ENCODE data around the gene RFNG. TPM values are rescaled to one million over a fixed set of nuclear protein-coding genes. Genes with fewer than 3 reads are reported as not detected.
A peak's percentile ranks its signal among the peaks of the same experiment; 100 is the strongest.

The RFNG gene
- total RNA-seq, 1 experiment from 2014 or later = 43.0 TPM

DNA sequence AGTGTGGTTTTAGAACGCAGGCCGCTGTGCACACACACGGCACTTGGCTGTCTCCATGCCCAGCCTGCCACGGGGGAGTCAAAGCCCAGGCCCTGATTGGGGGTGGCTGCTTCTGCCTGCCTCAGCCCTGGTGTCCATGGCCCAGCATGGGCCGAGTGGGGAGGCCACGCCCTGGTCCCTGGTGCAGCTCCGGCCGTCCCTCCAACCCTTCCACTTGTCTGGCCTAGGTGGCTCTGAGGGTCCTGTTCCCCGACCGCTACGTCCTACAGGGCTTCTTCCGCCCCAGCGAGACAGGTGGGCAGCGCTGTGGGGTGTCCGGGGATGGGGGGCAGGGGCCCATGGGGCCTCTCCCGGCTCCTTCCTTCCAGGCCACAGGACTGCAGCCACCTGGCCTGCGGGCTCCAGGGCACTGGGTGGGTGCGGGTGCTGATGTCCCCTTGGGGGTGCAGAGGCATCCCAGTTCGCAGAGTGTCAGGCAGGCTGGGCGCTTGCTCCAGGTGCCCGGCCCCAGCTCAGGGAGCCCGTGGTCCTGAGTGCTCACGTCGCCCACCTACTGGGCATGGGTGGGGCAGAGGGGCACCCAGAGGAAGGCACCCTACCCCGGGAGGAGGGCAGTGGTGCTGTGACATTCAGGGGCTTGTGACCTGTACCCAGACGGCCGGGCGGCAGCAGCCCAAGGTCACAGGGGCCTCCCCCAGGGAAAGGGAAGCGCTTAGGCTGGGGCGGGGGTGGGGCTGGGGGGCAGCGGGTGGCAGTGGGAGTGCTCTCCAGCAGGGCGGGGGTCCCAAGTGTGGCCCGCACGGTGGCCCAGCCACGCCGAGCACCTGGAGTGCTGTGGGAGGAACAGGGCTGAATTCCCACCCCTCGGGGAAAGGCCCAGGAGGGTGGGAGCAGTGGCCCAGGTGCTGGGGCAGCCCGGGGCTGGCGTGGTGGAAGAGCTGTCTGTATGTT, 40.8 kb downstream of the RFNG start:
- Histone ChIP-seq H3K4me3 (ENCODE audit: insufficient read depth, low read depth, low read length) (no peak overlapping the region), H3K36me3 (replicated peaks; ENCODE audit: control insufficient read depth, insufficient read depth, low read length) (no peaks in the 10 kb centered on the region), H3K27me3 (ENCODE audit: control insufficient read depth, insufficient read depth, low read length) (no peaks in the 10 kb centered on the region)
- no peak for DNase-seq

DNA sequence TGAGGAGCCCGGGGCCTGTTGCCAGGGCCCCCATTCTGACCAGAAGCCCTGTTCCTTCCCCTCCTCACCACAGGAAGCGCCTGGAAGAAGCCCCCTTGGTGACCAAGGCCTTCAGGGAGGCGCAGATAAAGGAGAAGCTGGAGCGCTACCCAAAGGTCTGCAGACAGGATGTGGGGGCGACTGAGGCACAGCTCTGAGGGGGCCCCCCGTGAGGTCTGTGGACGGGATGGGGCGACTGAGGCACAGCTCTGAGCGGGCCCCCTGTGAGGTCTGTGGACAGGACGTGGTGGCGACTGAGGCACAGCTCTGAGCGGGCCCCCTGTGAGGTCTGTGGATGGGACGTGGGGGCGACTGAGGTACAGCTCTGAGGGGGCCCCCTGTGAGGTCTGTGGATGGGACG, 42.2 kb downstream of the RFNG start:
- DNase-seq = no peak
- no peaks in the 10 kb centered on the region for H3K36me3 ChIP-seq (replicated peaks; ENCODE audit: control insufficient read depth, insufficient read depth, low read length)
- H3K4me3 ChIP-seq (ENCODE audit: insufficient read depth, low read depth, low read length) = no peak overlapping the region
- H3K27me3 ChIP-seq (ENCODE audit: control insufficient read depth, insufficient read depth, low read length) = no peaks in the 10 kb centered on the region

DNA sequence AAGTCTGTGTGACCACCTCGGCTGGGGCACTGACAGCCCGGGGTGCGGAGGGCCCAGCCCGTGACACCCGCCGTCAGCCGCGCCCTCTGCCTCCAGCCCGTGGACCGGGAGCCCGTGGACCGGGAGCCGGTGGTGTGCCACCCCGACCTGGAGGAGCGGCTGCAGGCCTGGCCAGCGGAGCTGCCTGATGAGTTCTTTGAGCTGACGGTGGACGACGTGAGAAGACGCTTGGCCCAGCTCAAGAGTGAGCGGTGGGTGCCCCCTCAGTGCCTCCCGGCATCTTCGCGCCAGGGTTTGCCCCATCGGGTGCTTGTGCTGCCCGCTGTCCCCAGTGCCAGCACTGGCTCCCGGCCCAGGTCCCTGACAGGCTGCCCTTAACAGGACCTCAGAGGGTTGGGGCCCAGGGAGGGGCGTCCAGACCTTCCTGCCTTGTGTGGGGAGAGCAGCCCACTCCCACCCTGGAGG, 42.6 kb downstream of the RFNG start:
- H3K4me3 ChIP-seq (ENCODE audit: insufficient read depth, low read depth, low read length) = no peak overlapping the region
- no peaks in the 10 kb centered on the region for H3K27me3 ChIP-seq (ENCODE audit: control insufficient read depth, insufficient read depth, low read length)
- DNase-seq = no peak
- no peaks in the 10 kb centered on the region for H3K36me3 ChIP-seq (replicated peaks; ENCODE audit: control insufficient read depth, insufficient read depth, low read length)

DNA sequence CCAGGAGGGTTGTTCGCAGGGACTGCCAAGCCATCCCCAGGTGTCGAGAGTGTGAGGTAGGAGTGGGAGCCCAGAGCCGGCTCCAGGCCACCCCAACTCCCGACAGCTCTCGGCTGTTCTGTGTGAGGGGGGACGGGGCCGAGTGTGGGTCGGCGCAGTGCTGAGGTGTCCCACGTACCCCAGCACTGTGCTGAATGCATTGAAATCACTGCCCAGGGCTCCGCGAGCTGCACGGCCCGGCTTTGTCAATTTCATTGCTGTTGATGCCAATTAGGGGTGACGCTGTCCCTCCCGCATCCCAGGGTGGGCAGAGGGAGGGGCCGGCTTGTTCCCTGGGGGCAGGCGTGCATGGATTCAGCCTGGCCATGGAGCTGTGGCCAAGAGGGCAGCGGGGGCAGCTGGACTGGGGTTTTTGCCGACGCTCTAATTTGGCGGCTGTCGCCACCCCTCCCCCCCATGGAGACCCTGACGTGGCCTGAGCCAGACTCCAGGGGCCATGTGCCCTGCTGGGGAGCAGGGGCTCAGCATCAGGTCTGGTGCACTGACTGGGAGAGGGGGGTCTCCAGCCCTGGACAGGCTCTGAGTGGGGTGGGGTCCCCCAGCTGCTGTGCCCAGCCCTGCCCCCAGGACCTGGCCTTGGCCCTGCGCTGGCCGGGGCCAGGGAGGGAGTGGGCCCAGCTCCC, 43.2 kb downstream of the RFNG start:
- Histone ChIP-seq H3K36me3 (replicated peaks; ENCODE audit: control insufficient read depth, insufficient read depth, low read length) (no peaks in the 10 kb centered on the region), H3K27me3 (ENCODE audit: control insufficient read depth, insufficient read depth, low read length) (no peaks in the 10 kb centered on the region), H3K4me3 (ENCODE audit: insufficient read depth, low read depth, low read length) (no peak overlapping the region)
- DNase-seq = no peak

GRCh38 chr17:82007495-82008257, 43.9 kb downstream of the RFNG start:
- H3K27me3 ChIP-seq (ENCODE audit: control insufficient read depth, insufficient read depth, low read length) = no peaks in the 10 kb centered on the region

GRCh38 chr17:82007228-82007494, 44.5 kb downstream of the RFNG start:
- H3K4me3 ChIP-seq (ENCODE audit: insufficient read depth, low read depth, low read length) = no peak overlapping the region
- DNase-seq = no peak
- no peaks in the 10 kb centered on the region for H3K27me3 ChIP-seq (ENCODE audit: control insufficient read depth, insufficient read depth, low read length)
- H3K36me3 ChIP-seq (replicated peaks; ENCODE audit: control insufficient read depth, insufficient read depth, low read length) = no peaks in the 10 kb centered on the region

More at GRCh38 chr17:82007495-82008257, 43.9 kb downstream of the RFNG start:
- peak; percentile 77 for DNase-seq
- H3K4me3 ChIP-seq (ENCODE audit: insufficient read depth, low read depth, low read length) = no peak overlapping the region
- no peaks in the 10 kb centered on the region for H3K36me3 ChIP-seq (replicated peaks; ENCODE audit: control insufficient read depth, insufficient read depth, low read length)

- Histone ChIP-seq H3K4me3 (ENCODE audit: insufficient read depth, low read depth, low read length) (no peak overlapping the region), H3K36me3 (replicated peaks; ENCODE audit: control insufficient read depth, insufficient read depth, low read length) (no peaks in the 10 kb centered on the region), H3K27me3 (ENCODE audit: control insufficient read depth, insufficient read depth, low read length) (no peaks in the 10 kb centered on the region)
- no peak for DNase-seq
These were observed 45.0 kb downstream of the RFNG start for GRCh38 chr17:82006468-82007227.

DNA sequence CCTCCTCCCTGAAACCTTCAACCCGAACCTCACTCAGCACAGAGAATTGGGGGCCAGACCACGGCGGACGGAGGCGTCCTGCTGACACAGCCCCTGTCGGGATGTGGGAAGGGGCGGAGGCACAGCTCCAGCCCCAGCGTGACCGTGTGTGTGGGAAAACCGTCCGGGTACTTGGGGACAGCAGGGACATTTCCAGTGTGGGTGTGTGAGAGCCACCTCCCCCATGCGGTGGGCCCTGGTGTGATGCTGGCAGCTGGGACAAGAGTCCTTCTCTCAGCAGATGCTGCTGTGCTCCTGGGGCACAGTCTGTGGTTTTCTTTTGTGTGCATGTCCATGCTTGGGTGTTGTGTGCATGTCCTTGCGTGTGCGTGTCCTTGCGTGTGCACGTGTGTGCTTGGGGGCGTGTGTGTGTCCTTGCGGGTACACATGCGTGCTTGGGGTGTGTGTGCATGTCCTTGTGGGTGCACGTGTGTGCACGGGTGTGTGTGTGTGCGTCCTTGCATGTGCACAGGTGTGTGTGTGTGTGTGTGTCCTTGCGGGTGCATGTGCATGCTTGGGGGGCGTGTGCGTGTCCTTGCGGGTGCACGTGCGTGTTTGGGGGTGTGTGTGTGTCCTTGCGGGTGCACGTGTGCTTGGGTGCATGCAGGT, 45.8 kb downstream of the RFNG start:
- DNase-seq = no peak
- Histone ChIP-seq H3K36me3 (replicated peaks; ENCODE audit: control insufficient read depth, insufficient read depth, low read length) (no peaks in the 10 kb centered on the region), H3K27me3 (ENCODE audit: control insufficient read depth, insufficient read depth, low read length) (no peaks in the 10 kb centered on the region)

GRCh38 chr17:82004517-82005455, 46.8 kb downstream of the RFNG start:
- no peak overlapping the region for H3K4me3 ChIP-seq (ENCODE audit: insufficient read depth, low read depth, low read length)
- H3K36me3 ChIP-seq (replicated peaks; ENCODE audit: control insufficient read depth, insufficient read depth, low read length) = no peaks in the 10 kb centered on the region
- H3K27me3 ChIP-seq (ENCODE audit: control insufficient read depth, insufficient read depth, low read length) = no peaks in the 10 kb centered on the region
- DNase-seq = no peak

More for the DNA sequence above, 45.8 kb downstream of the RFNG start:
- H3K4me3 ChIP-seq (ENCODE audit: insufficient read depth, low read depth, low read length) = no peak overlapping the region

DNA sequence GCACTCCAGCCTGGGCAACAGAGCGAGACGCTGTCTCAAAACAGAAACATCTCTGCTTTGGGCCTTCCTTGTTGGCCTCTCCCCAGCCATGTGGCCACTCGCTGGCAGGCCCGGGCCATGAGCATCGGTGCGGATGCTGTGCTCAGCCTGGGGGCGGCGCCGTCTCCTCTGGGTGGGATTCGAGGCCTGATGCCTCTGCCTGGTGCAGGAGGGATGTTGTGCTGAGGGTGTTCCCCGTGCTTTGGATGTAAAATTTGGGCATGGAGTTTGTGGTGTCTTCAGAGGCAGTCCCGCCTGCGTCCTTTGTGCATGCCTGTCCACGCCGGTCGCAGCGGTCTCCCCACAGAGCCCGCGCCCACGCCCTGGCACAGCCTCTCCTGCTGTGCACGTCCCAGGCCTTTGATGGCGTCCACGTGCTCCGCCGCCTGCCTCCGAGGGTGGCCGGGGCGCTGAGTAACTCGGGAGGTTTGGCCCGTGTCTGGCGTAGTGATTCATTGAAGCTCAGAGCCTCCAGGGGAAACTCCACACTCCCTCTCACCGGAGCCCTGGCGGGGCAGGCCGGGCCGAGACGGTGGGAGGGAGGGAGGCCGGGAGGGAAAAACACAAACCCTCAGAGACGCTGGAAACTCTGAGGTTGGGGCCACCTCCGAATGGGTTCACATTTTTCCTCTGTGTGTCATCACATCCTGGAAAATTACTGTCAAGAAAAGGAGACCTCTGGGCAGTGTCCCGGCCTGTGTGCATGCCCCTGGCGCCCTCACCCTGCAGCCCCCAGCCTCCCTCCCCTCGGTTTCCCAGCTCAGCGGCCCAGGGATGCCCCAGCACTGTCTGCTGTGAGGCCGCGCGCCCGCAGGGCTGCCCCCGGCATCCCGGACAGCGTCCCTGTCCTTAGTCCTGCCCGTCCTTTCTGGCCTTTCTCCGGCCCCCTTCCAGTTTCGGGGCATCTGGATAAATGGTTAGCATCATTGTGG, 47.9 kb downstream of the RFNG start:
- no peak overlapping the region for H3K4me3 ChIP-seq (ENCODE audit: insufficient read depth, low read depth, low read length)
- no peaks in the 10 kb centered on the region for H3K36me3 ChIP-seq (replicated peaks; ENCODE audit: control insufficient read depth, insufficient read depth, low read length)
- peak; percentile 71 for DNase-seq
- H3K27me3 ChIP-seq (ENCODE audit: control insufficient read depth, insufficient read depth, low read length) = no peaks in the 10 kb centered on the region

DNA sequence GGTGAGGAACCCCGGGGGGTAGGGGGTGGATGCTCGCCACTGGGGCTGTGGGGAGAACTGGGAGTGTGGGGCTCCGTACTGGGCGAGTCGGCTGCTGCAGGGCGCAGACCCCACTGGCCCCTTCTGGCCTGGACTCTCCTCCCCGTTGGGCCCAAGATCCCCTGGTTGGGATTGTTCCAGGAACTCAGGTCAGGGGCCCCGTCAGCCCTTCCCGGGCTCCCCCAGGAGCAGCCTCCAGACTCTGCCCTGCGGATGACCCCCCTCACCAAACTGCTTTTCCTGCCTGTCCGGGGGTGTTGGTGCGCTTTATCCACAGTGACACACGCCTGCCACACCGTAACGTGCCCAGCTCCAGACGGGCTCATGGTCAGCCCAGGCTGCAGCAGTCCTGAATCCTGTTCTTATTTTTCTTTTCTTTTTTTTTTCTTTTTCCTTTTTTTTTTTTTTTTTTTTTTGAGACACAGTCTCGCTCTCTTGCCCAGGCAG, 50.0 kb downstream of the RFNG start:
- Histone ChIP-seq H3K27me3 (ENCODE audit: control insufficient read depth, insufficient read depth, low read length) (no peaks in the 10 kb centered on the region), H3K36me3 (replicated peaks; ENCODE audit: control insufficient read depth, insufficient read depth, low read length) (no peaks in the 10 kb centered on the region), H3K4me3 (ENCODE audit: insufficient read depth, low read depth, low read length) (no peak overlapping the region)
- no peak for DNase-seq

Data from H7 (cell line).